CD4-positive, CD25-positive, alpha-beta regulatory T cell (primary cell): ENCODE measurements around the gene DCK. TPM values are rescaled to one million over a fixed set of nuclear protein-coding genes. Genes with fewer than 3 reads are reported as not detected.
"Not testable (repeated sequence)": the region's sequence is repeated elsewhere in the genome, so short reads cannot be mapped to it uniquely, and the experiment has no call there.

Source experiments
- ATAC-seq, 2 donors: fragments of 150-1000 bp; cut with Tn5 transposase; one replicate each; pipeline ENCODE4 v1.10.0; 2021; ENCODE audit warnings: low read depth in 2 of 2, moderate number of reproducible peaks in 2 of 2, moderate library complexity in 1 of 2
- DNase-seq, 3 donors: peaks; one replicate each; pipeline versions ENCODE4 v3.0.0 to v3.0.0-alpha.2; 2012 to 2022; ENCODE audit warnings: mixed read lengths in 1 of 3
- H3K27ac ChIP-seq: one replicate; pipeline ENCODE4 v1.7.0; 2013; ENCODE audit warnings: mild to moderate bottlenecking, low read length; ENCODE audit not compliant: insufficient read depth, poor library complexity, severe bottlenecking
- H3K27me3 ChIP-seq: one replicate; pipeline ENCODE4 v1.7.0; 2013; ENCODE audit warnings: low read length; ENCODE audit not compliant: control insufficient read depth, insufficient read depth
- H3K36me3 ChIP-seq: one replicate; pipeline ENCODE4 v1.7.0; 2013; ENCODE audit warnings: mild to moderate bottlenecking, low read length, moderate library complexity; ENCODE audit not compliant: control insufficient read depth, insufficient read depth
- H3K4me1 ChIP-seq: 2 replicates; pipeline ENCODE4 v1.7.0; 2013; ENCODE audit warnings: mild to moderate bottlenecking, low read length; ENCODE audit not compliant: insufficient read depth, control insufficient read depth, poor library complexity, severe bottlenecking
- H3K4me3 ChIP-seq: one replicate; pipeline ENCODE4 v1.7.0; 2013; ENCODE audit warnings: low read depth, mild to moderate bottlenecking, low read length, moderate library complexity
- H3K9me3 ChIP-seq, 2 experiments: 1 replicate in 1 of 2; 2 replicates in 1 of 2; pipeline ENCODE4 v1.7.0; 2013; ENCODE audit warnings: low read length in 2 of 2, mild to moderate bottlenecking in 1 of 2, moderate library complexity in 1 of 2; ENCODE audit not compliant: control insufficient read depth in 2 of 2
- H3K27ac Mint-ChIP-seq, 3 donors: one replicate each; pipeline ENCODE4 v1.8.0; 2020 to 2022; ENCODE audit warnings: mild to moderate bottlenecking in 3 of 3, mixed read lengths in 3 of 3, moderate library complexity in 2 of 3
- H3K27me3 Mint-ChIP-seq: one replicate; pipeline ENCODE4 v1.8.0; 2022; ENCODE audit warnings: mild to moderate bottlenecking, mixed read lengths
- H3K36me3 Mint-ChIP-seq: one replicate; pipeline ENCODE4 v1.8.0; 2020; ENCODE audit warnings: mixed read lengths
- H3K4me1 Mint-ChIP-seq, 4 donors: one replicate each; pipeline ENCODE4 v1.8.0; 2020 to 2022; ENCODE audit warnings: mixed read lengths in 4 of 4, mild to moderate bottlenecking in 1 of 4
- H3K4me3 Mint-ChIP-seq, 4 donors: one replicate each; pipeline ENCODE4 v1.8.0; 2020 to 2022; ENCODE audit warnings: mild to moderate bottlenecking in 4 of 4, mixed read lengths in 4 of 4, moderate library complexity in 3 of 4
- H3K9me3 Mint-ChIP-seq, 7 donors: one replicate each; pipeline ENCODE4 v1.8.0; 2020 to 2022; ENCODE audit warnings: mixed read lengths in 7 of 7, mild to moderate bottlenecking in 3 of 7, moderate library complexity in 2 of 7
- polyA plus RNA-seq, 4 donors: library from polyadenylated mRNA; unstranded; fragments of 300-500 nt; fragmentation: Illumina TruSeq; gene quantifications; one replicate each; pipeline ENCODE4 v1.2.3, GENCODE V29; 2021
- total RNA-seq: library from RNA; stranded (reverse); gene quantifications from one replicate; pipeline ENCODE4 v1.2.3, GENCODE V29; 2022

The DCK gene
- total and polyA plus RNA-seq, 5 donors from 2014 or later: 33.1 to 118 (median 114) TPM

- Histone ChIP-seq H3K36me3 (no peaks in the 10 kb centered on the region), H3K4me3 (no peak overlapping the region), H3K4me1 (no peaks in the 10 kb centered on the region), H3K9me3 (peaks cover 0 to 5% of the 10 kb centered on the region in 2 experiments), H3K27ac (no peak overlapping the region), H3K27me3 (no peaks in the 10 kb centered on the region)
- peaks cover 0 to 7% (median 2%) of the 10 kb centered on the region in 7 donors for H3K9me3 Mint-ChIP-seq
- no peak overlapping the region for H3K27ac Mint-ChIP-seq
- ATAC-seq (no peak), DNase-seq (no peak)
- H3K27me3 Mint-ChIP-seq: no peaks in the 10 kb centered on the region
- H3K4me1 Mint-ChIP-seq: peaks cover 0 to 1% (median 0%) of the 10 kb centered on the region in 4 donors
- peaks cover 23% of the 10 kb centered on the region for H3K36me3 Mint-ChIP-seq
- no peak overlapping the region for H3K4me3 Mint-ChIP-seq
These were observed 51.8 kb downstream of the DCK start for GRCh38 chr4:71045256-71045655.

- Histone ChIP-seq H3K27ac (no peak overlapping the region), H3K4me1 (no peaks in the 10 kb centered on the region), H3K27me3 (no peaks in the 10 kb centered on the region), H3K36me3 (no peaks in the 10 kb centered on the region), H3K9me3 (peaks cover 0 to 5% of the 10 kb centered on the region in 2 experiments), H3K4me3 (no peak overlapping the region)
- peaks cover 0 to 4% (median 0%) of the 10 kb centered on the region in 4 donors for H3K4me1 Mint-ChIP-seq
- no peak for ATAC-seq
- H3K27ac Mint-ChIP-seq: no peak overlapping the region
- H3K9me3 Mint-ChIP-seq: peaks cover 0 to 6% (median 3%) of the 10 kb centered on the region in 7 donors
- no peak overlapping the region for H3K4me3 Mint-ChIP-seq
- H3K27me3 Mint-ChIP-seq: no peaks in the 10 kb centered on the region
- no peak for DNase-seq
- H3K36me3 Mint-ChIP-seq: no peaks in the 10 kb centered on the region
These were observed 55.9 kb downstream of the DCK start for GRCh38 chr4:71049395-71049794.

GRCh38 chr4:71050809-71051208 is 57.4 kb downstream of the DCK start:
- Mint-ChIP-seq H3K27me3 (no peaks in the 10 kb centered on the region), H3K9me3 (peaks cover 0 to 6% (median 3%) of the 10 kb centered on the region in 7 donors), H3K4me1 (peaks cover 0 to 4% (median 0%) of the 10 kb centered on the region in 4 donors), H3K4me3 (no peak overlapping the region), H3K27ac (no peak overlapping the region), H3K36me3 (no peaks in the 10 kb centered on the region)
- H3K27ac ChIP-seq: no peak overlapping the region
- H3K4me1 ChIP-seq: no peaks in the 10 kb centered on the region
- H3K27me3 ChIP-seq: no peaks in the 10 kb centered on the region
- no peak for ATAC-seq
- no peak overlapping the region for H3K4me3 ChIP-seq
- H3K9me3 ChIP-seq: peaks cover 0 to 5% of the 10 kb centered on the region in 2 experiments
- H3K36me3 ChIP-seq: no peaks in the 10 kb centered on the region
- DNase-seq: no peak

GRCh38 chr4:71052034-71052433 is 58.6 kb downstream of the DCK start:
- no peak overlapping the region for H3K27ac ChIP-seq
- no peaks in the 10 kb centered on the region for H3K4me1 ChIP-seq
- peaks cover 0 to 3% of the 10 kb centered on the region in 2 experiments for H3K9me3 ChIP-seq
- H3K36me3 ChIP-seq: no peaks in the 10 kb centered on the region
- ATAC-seq (no peak), DNase-seq (no peak)
- H3K27me3 ChIP-seq: no peaks in the 10 kb centered on the region
- Mint-ChIP-seq H3K4me1 (peaks cover 0 to 4% (median 0%) of the 10 kb centered on the region in 4 donors), H3K4me3 (no peak overlapping the region), H3K36me3 (no peaks in the 10 kb centered on the region), H3K9me3 (peaks cover 0 to 6% (median 3%) of the 10 kb centered on the region in 7 donors), H3K27ac (no peak overlapping the region), H3K27me3 (no peaks in the 10 kb centered on the region)
- no peak overlapping the region for H3K4me3 ChIP-seq

GRCh38 chr4:71052716-71053115 is 59.3 kb downstream of the DCK start:
- ATAC-seq: no peak
- Mint-ChIP-seq H3K27me3 (no peaks in the 10 kb centered on the region), H3K4me1 (peaks cover 0 to 4% (median 0%) of the 10 kb centered on the region in 4 donors)

GRCh38 chr4:71053613-71054012 is 60.2 kb downstream of the DCK start:
- H3K4me3 ChIP-seq, H3K4me3 Mint-ChIP-seq, H3K27ac Mint-ChIP-seq, DNase-seq, H3K27ac ChIP-seq, H3K4me1 ChIP-seq, H3K36me3 Mint-ChIP-seq, H3K36me3 ChIP-seq, H3K27me3 ChIP-seq, H3K4me1 Mint-ChIP-seq, H3K9me3 ChIP-seq, H3K27me3 Mint-ChIP-seq, ATAC-seq, H3K9me3 Mint-ChIP-seq: not testable (repeated sequence)

More at GRCh38 chr4:71052716-71053115, 59.3 kb downstream of the DCK start:
- Histone ChIP-seq H3K4me1 (no peaks in the 10 kb centered on the region), H3K27ac (no peak overlapping the region), H3K9me3 (peaks cover 0 to 3% of the 10 kb centered on the region in 2 experiments), H3K4me3 (no peak overlapping the region), H3K27me3 (no peaks in the 10 kb centered on the region), H3K36me3 (no peaks in the 10 kb centered on the region)
- peaks cover 0 to 6% (median 3%) of the 10 kb centered on the region in 7 donors for H3K9me3 Mint-ChIP-seq
- H3K27ac Mint-ChIP-seq: no peak overlapping the region
- no peak overlapping the region for H3K4me3 Mint-ChIP-seq
- no peaks in the 10 kb centered on the region for H3K36me3 Mint-ChIP-seq
- no peak for DNase-seq

- not testable (repeated sequence) for ATAC-seq, H3K9me3 Mint-ChIP-seq, H3K4me1 Mint-ChIP-seq, H3K27me3 ChIP-seq, H3K36me3 ChIP-seq, H3K27ac ChIP-seq, H3K9me3 ChIP-seq, DNase-seq, H3K4me1 ChIP-seq, H3K36me3 Mint-ChIP-seq, H3K4me3 Mint-ChIP-seq, H3K4me3 ChIP-seq, H3K27ac Mint-ChIP-seq, H3K27me3 Mint-ChIP-seq
These were observed 66.1 kb downstream of the DCK start for GRCh38 chr4:71059573-71059972.

GRCh38 chr4:71062436-71062835 is 69.0 kb downstream of the DCK start:
- no peaks in the 10 kb centered on the region for H3K9me3 ChIP-seq
- no peak for DNase-seq
- no peak overlapping the region for H3K4me3 Mint-ChIP-seq
- H3K4me3 ChIP-seq: no peak overlapping the region
- peaks cover 0 to 2% (median 0%) of the 10 kb centered on the region in 7 donors for H3K9me3 Mint-ChIP-seq
- no peaks in the 10 kb centered on the region for H3K4me1 Mint-ChIP-seq
- no peak for ATAC-seq
- H3K27me3 Mint-ChIP-seq: peaks cover 6% of the 10 kb centered on the region
- no peaks in the 10 kb centered on the region for H3K4me1 ChIP-seq
- no peaks in the 10 kb centered on the region for H3K36me3 Mint-ChIP-seq
- peaks cover 5% of the 10 kb centered on the region for H3K27me3 ChIP-seq
- H3K36me3 ChIP-seq: no peaks in the 10 kb centered on the region
- no peak overlapping the region for H3K27ac Mint-ChIP-seq
- H3K27ac ChIP-seq: no peak overlapping the region
